Gastrocnemius medialis (tissue), 4 donors: Measurements from ENCODE around the gene PARP1.

Experiments
- POLR2A ChIP-seq, 2 donors: fragments of 450-650 bp; IDR thresholded peaks; one replicate each; pipeline ENCODE4 v1.6.1; 2017; ENCODE audit warnings: antibody characterized with exemption in 2 of 2, mild to moderate bottlenecking in 2 of 2, moderate library complexity in 2 of 2
- TF ChIP-seq, protein P1 (sequence below), 5 experiments: fragments of 450-650 bp in 3 of 5; fragments of 200-600 bp in 2 of 5; sonication (generic) in 2 of 5; IDR thresholded peaks in 4 of 5; conservative IDR thresholded peaks in 1 of 5; 1 replicate in 4 of 5; 2 replicates in 1 of 5; pipeline ENCODE4 v1.5.1; 2016 to 2019; ENCODE audit warnings: antibody characterized with exemption in 5 of 5, mild to moderate bottlenecking in 3 of 5, moderate library complexity in 3 of 5

- TF ChIP-seq, protein P1, sequence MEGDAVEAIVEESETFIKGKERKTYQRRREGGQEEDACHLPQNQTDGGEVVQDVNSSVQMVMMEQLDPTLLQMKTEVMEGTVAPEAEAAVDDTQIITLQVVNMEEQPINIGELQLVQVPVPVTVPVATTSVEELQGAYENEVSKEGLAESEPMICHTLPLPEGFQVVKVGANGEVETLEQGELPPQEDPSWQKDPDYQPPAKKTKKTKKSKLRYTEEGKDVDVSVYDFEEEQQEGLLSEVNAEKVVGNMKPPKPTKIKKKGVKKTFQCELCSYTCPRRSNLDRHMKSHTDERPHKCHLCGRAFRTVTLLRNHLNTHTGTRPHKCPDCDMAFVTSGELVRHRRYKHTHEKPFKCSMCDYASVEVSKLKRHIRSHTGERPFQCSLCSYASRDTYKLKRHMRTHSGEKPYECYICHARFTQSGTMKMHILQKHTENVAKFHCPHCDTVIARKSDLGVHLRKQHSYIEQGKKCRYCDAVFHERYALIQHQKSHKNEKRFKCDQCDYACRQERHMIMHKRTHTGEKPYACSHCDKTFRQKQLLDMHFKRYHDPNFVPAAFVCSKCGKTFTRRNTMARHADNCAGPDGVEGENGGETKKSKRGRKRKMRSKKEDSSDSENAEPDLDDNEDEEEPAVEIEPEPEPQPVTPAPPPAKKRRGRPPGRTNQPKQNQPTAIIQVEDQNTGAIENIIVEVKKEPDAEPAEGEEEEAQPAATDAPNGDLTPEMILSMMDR (IDR thresholded peaks at IDR 0.05 in 4 of 5, conservative IDR thresholded peaks at IDR 0.05 in 1 of 5), result no peak
- no peak for TF ChIP-seq POLR2A (IDR thresholded peaks at IDR 0.05)
Measured at GRCh38 chr1:226428791-226429461, 21.0 kb upstream of the PARP1 start.
